Mesenchymal stem cell (in vitro differentiated cells and primary cell): Measurements from ENCODE around the gene PLP1.

ENCODE experiments used
- DNase-seq: peaks from one replicate; pipeline ENCODE4 v3.0.0-alpha.2; 2013
- H2AFZ ChIP-seq: one replicate; pipeline ENCODE4 v1.6.1; 2013; ENCODE audit warnings: low read depth, mild to moderate bottlenecking, control low read depth, inconsistent platforms, low read length, moderate library complexity
- H2AK5ac ChIP-seq: 2 replicates; pipeline ENCODE4 v1.6.1; 2013; ENCODE audit warnings: low read length, moderate library complexity, mild to moderate bottlenecking, inconsistent platforms; ENCODE audit not compliant: severe bottlenecking
- H2BK120ac ChIP-seq: one replicate; pipeline ENCODE4 v1.6.1; 2013; ENCODE audit warnings: low read depth, mild to moderate bottlenecking, inconsistent platforms, low read length, moderate library complexity
- H2BK12ac ChIP-seq, 2 experiments: one replicate each; pipeline ENCODE4 v1.6.1; 2013; ENCODE audit warnings: inconsistent platforms in 2 of 2, low read length in 2 of 2, mild to moderate bottlenecking in 2 of 2, moderate library complexity in 2 of 2, control low read depth in 1 of 2
- H2BK15ac ChIP-seq: one replicate; pipeline ENCODE4 v1.6.1; 2013; ENCODE audit warnings: mild to moderate bottlenecking, low read depth, inconsistent platforms; ENCODE audit not compliant: poor library complexity, severe bottlenecking
- H2BK5ac ChIP-seq: 2 replicates; pipeline ENCODE4 v1.6.1; 2013; ENCODE audit warnings: low read depth, mild to moderate bottlenecking, low read length, control low read depth, inconsistent platforms; ENCODE audit not compliant: poor library complexity, severe bottlenecking
- H3K14ac ChIP-seq, 2 experiments: one replicate each; pipeline ENCODE4 v1.6.1; 2013; ENCODE audit warnings: inconsistent platforms in 2 of 2, low read length in 2 of 2, control low read depth in 1 of 2, mild to moderate bottlenecking in 1 of 2, moderate library complexity in 1 of 2
- H3K18ac ChIP-seq, 2 experiments: one replicate each; pipeline ENCODE4 v1.6.1; 2013; ENCODE audit warnings: inconsistent platforms in 2 of 2, low read length in 2 of 2, control low read depth in 1 of 2, low read depth in 1 of 2, mild to moderate bottlenecking in 1 of 2
- H3K23ac ChIP-seq, 2 experiments: one replicate each; pipeline ENCODE4 v1.6.1; 2013; ENCODE audit warnings: inconsistent platforms in 2 of 2, low read length in 2 of 2, mild to moderate bottlenecking in 2 of 2, moderate library complexity in 2 of 2, control low read depth in 1 of 2
- H3K27ac ChIP-seq: 2 replicates; pipeline ENCODE4 v1.5.1; 2013; ENCODE audit warnings: mild to moderate bottlenecking, moderate library complexity, low read length, control low read depth, inconsistent platforms; ENCODE audit not compliant: poor library complexity, severe bottlenecking
- H3K27me3 ChIP-seq, 2 experiments: 2 replicates each; pipeline versions ENCODE4 v1.6.1 to v1.7.0; 2013; ENCODE audit warnings: low read length in 2 of 2, mild to moderate bottlenecking in 2 of 2, moderate library complexity in 2 of 2, control low read depth in 1 of 2, inconsistent platforms in 1 of 2; ENCODE audit not compliant: control insufficient read depth in 1 of 2, insufficient read depth in 1 of 2
- H3K36me3 ChIP-seq, 2 experiments: 2 replicates each; pipeline versions ENCODE4 v1.6.1 to v1.7.0; 2013; ENCODE audit warnings: low read length in 2 of 2, control low read depth in 1 of 2, inconsistent platforms in 1 of 2, low read depth in 1 of 2, mild to moderate bottlenecking in 1 of 2; ENCODE audit not compliant: insufficient read depth in 2 of 2, control insufficient read depth in 1 of 2
- H3K4ac ChIP-seq, 2 experiments: one replicate each; pipeline ENCODE4 v1.6.1; 2013; ENCODE audit warnings: inconsistent platforms in 2 of 2, low read length in 2 of 2, mild to moderate bottlenecking in 2 of 2, moderate library complexity in 2 of 2, control low read depth in 1 of 2, low read depth in 1 of 2
- H3K4me1 ChIP-seq: 2 replicates; pipeline ENCODE4 v1.6.1; 2013; ENCODE audit warnings: low read depth, low read length, control low read depth; ENCODE audit not compliant: control insufficient read depth, insufficient read depth
- H3K4me2 ChIP-seq: 2 replicates; pipeline ENCODE4 v1.6.1; 2013; ENCODE audit warnings: low read length, mild to moderate bottlenecking, inconsistent platforms; ENCODE audit not compliant: poor library complexity, severe bottlenecking
- H3K4me3 ChIP-seq, 2 experiments: 2 replicates each; pipeline versions ENCODE4 v1.5.1 to v1.7.0; 2013; ENCODE audit warnings: low read length in 2 of 2, mild to moderate bottlenecking in 2 of 2, control low read depth in 1 of 2, low read depth in 1 of 2; ENCODE audit not compliant: insufficient read depth in 1 of 2
- H3K79me1 ChIP-seq: replicated peaks from 2 replicates; pipeline ENCODE4 v1.6.1; 2013; ENCODE audit warnings: mild to moderate bottlenecking, control low read depth, low read length, inconsistent platforms; ENCODE audit not compliant: poor library complexity, severe bottlenecking
- H3K9ac ChIP-seq: 2 replicates; pipeline ENCODE4 v1.7.0; 2013; ENCODE audit warnings: mild to moderate bottlenecking, low read length, moderate library complexity
- H3K9me3 ChIP-seq: 2 replicates; pipeline ENCODE4 v1.7.0; 2013; ENCODE audit warnings: mild to moderate bottlenecking, low read length; ENCODE audit not compliant: control insufficient read depth
- H4K8ac ChIP-seq: one replicate; pipeline ENCODE4 v1.6.1; 2013; ENCODE audit warnings: inconsistent platforms, mild to moderate bottlenecking, low read length, moderate library complexity
- H4K91ac ChIP-seq: one replicate; pipeline ENCODE4 v1.6.1; 2013; ENCODE audit warnings: mild to moderate bottlenecking, low read length, inconsistent platforms
- WGBS: methylation state at CpG from one replicate; pipeline ENCODE4 v1.1.7; 2013; ENCODE audit warnings: mixed read lengths; 5-methylcytosine and 5-hydroxymethylcytosine counted together

The PLP1 gene

GRCh38 chrX:103797691-103798090, 21.1 kb downstream of the PLP1 start:
- Histone ChIP-seq H2AFZ (no peak overlapping the region), H2BK120ac (no peak overlapping the region), H4K8ac (no peak overlapping the region), H3K4me2 (no peak overlapping the region), H3K18ac (no peak overlapping the region), H3K9ac (no peak overlapping the region), H3K27me3 (peaks cover 0 to 41% of the 10 kb centered on the region in 2 experiments), H3K27ac (no peak overlapping the region), H3K79me1 (no peaks in the 10 kb centered on the region), H3K36me3 (no peaks in the 10 kb centered on the region), H4K91ac (no peak overlapping the region), H2BK12ac (no peak overlapping the region), H2BK15ac (no peak overlapping the region), H2AK5ac (no peak overlapping the region), H3K14ac (no peak overlapping the region), H3K9me3 (no peaks in the 10 kb centered on the region), H3K4ac (no peak overlapping the region), H3K4me1 (no peaks in the 10 kb centered on the region), H3K4me3 (no peak overlapping the region), H2BK5ac (no peak overlapping the region), H3K23ac (no peak overlapping the region)
- WGBS, result no CpG with 5 or more reads among the region's 2 CpGs
- DNase-seq, result no peak

- Histone ChIP-seq H3K9ac (no peak overlapping the region), H3K36me3 (no peaks in the 10 kb centered on the region), H2BK12ac (no peak overlapping the region), H2BK5ac (no peak overlapping the region), H3K4me2 (no peak overlapping the region), H3K27me3 (peaks cover 0 to 31% of the 10 kb centered on the region in 2 experiments), H4K8ac (no peak overlapping the region), H3K79me1 (no peaks in the 10 kb centered on the region), H2AFZ (no peak overlapping the region), H3K9me3 (no peaks in the 10 kb centered on the region), H4K91ac (no peak overlapping the region), H2BK120ac (no peak overlapping the region), H3K14ac (no peak overlapping the region), H3K4ac (no peak overlapping the region), H2AK5ac (no peak overlapping the region), H3K4me1 (no peaks in the 10 kb centered on the region), H3K27ac (no peak overlapping the region), H3K23ac (no peak overlapping the region), H3K18ac (no peak overlapping the region), H2BK15ac (no peak overlapping the region), H3K4me3 (no peak overlapping the region)
- WGBS, result no CpG with 5 or more reads among the region's 2 CpGs
- no peak for DNase-seq
Measured at GRCh38 chrX:103800318-103800717, 23.7 kb downstream of the PLP1 start.

DNA sequence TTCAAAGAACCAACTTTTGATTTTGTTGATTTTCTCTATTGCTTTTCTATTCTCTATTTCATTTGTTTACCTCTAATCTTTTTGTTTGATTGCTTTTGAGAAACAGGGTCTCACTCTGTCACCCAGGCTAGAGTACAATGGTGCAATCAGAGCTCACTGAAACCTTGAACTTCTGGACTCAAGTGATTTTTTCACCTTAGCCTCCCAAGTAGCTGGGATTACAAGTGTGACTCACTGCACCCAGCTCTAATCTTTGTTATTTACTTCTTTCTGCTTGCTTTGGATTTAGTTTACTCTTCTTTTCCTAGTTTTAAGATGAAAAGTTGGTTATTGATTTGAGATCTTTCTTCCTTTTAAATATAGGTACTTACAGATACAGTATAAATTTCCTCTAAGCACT, 29.2 kb downstream of the PLP1 start:
- no peak overlapping the region for H4K91ac ChIP-seq
- no peak overlapping the region for H2BK12ac ChIP-seq
- no peak overlapping the region for H2BK120ac ChIP-seq
- H4K8ac ChIP-seq, result no peak overlapping the region
- no peaks in the 10 kb centered on the region for H3K36me3 ChIP-seq
- no peaks in the 10 kb centered on the region for H3K4me1 ChIP-seq
- no peaks in the 10 kb centered on the region for H3K9me3 ChIP-seq
- H3K27me3 ChIP-seq, result peaks cover 0 to 35% of the 10 kb centered on the region in 2 experiments
- H3K4ac ChIP-seq, result no peak overlapping the region
- H2AFZ ChIP-seq, result no peak overlapping the region
- no peak overlapping the region for H2BK5ac ChIP-seq
- no peak for DNase-seq
- no peak overlapping the region for H2AK5ac ChIP-seq
- no peak overlapping the region for H3K4me2 ChIP-seq
- no peak overlapping the region for H3K9ac ChIP-seq
- no peak overlapping the region for H3K14ac ChIP-seq
- no peak overlapping the region for H3K18ac ChIP-seq
- no peak overlapping the region for H2BK15ac ChIP-seq
- H3K4me3 ChIP-seq, result no peak overlapping the region
- H3K79me1 ChIP-seq, result no peaks in the 10 kb centered on the region
- H3K27ac ChIP-seq, result no peak overlapping the region
- no peak overlapping the region for H3K23ac ChIP-seq

GRCh38 chrX:103806862-103807474, 30.3 kb downstream of the PLP1 start:
- H3K79me1 ChIP-seq, result no peaks in the 10 kb centered on the region
- H4K91ac ChIP-seq, result no peak overlapping the region
- H2BK120ac ChIP-seq, result no peak overlapping the region
- no peak for DNase-seq
- no peak overlapping the region for H3K18ac ChIP-seq
- WGBS, result 47% methylated on average over 3 of the region's 4 CpGs
- no peak overlapping the region for H2AK5ac ChIP-seq
- H3K4me3 ChIP-seq, result no peak overlapping the region
- H2BK12ac ChIP-seq, result no peak overlapping the region
- H3K4me1 ChIP-seq, result no peaks in the 10 kb centered on the region
- no peak overlapping the region for H2AFZ ChIP-seq
- H2BK15ac ChIP-seq, result no peak overlapping the region
- H3K27ac ChIP-seq, result no peak overlapping the region
- H3K4me2 ChIP-seq, result no peak overlapping the region
- peaks cover 0 to 31% of the 10 kb centered on the region in 2 experiments for H3K27me3 ChIP-seq
- H2BK5ac ChIP-seq, result no peak overlapping the region
- H3K36me3 ChIP-seq, result no peaks in the 10 kb centered on the region
- no peak overlapping the region for H4K8ac ChIP-seq
- H3K4ac ChIP-seq, result no peak overlapping the region
- no peak overlapping the region for H3K9ac ChIP-seq
- no peak overlapping the region for H3K23ac ChIP-seq
- no peaks in the 10 kb centered on the region for H3K9me3 ChIP-seq
- no peak overlapping the region for H3K14ac ChIP-seq
